Gastroesophageal sphincter (tissue), 3 donors: ENCODE results near the gene MYCBP2.

Experiments
- EP300 ChIP-seq: sonication (generic); formaldehyde crosslinking; IDR thresholded peaks from one replicate; pipeline ENCODE4 v1.6.1; 2017; ENCODE audit warnings: antibody characterized with exemption, mild to moderate bottlenecking
- POLR2A ChIP-seq, 2 donors: fragments of 450-650 bp; IDR thresholded peaks; one replicate each; pipeline ENCODE4 v1.6.1; 2017; ENCODE audit warnings: antibody characterized with exemption in 2 of 2, mild to moderate bottlenecking in 2 of 2, moderate library complexity in 1 of 2
- POLR2AphosphoS5 ChIP-seq: sonication (generic); formaldehyde crosslinking; IDR thresholded peaks from one replicate; pipeline ENCODE4 v1.6.1; 2017; ENCODE audit warnings: antibody characterized with exemption
- TF ChIP-seq, protein P1 (sequence below), 4 experiments: fragments of 200-600 bp in 2 of 4; fragments of 450-650 bp in 2 of 4; sonication (generic) in 1 of 4; IDR thresholded peaks; one replicate each; pipeline ENCODE4 v1.5.1; 2017 to 2019; ENCODE audit warnings: antibody characterized with exemption in 4 of 4, mild to moderate bottlenecking in 2 of 4, moderate library complexity in 2 of 4

DNA sequence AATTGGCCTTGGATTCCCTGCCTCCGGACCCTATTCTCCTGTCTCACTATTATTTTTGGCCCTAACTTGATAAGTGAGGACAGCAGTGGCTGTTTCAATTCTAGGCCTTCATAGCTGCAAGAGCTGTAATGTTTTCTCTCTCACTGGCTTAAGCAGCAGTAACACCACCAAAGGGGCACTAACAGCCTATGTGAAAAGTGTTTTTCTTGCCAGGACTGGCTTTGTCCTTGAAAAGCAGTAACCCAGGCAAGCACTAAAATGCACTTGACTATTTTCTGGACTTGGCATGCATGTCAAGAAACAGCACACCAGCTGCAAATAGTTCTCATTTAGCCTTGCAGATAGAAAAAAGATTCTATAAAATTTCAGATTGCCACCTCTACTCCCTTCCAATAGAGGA lies 290.6 kb downstream of the MYCBP2 start:
- no peak for TF ChIP-seq POLR2A (IDR thresholded peaks at IDR 0.05)
- TF ChIP-seq POLR2AphosphoS5 = no peak
- TF ChIP-seq, protein P1, sequence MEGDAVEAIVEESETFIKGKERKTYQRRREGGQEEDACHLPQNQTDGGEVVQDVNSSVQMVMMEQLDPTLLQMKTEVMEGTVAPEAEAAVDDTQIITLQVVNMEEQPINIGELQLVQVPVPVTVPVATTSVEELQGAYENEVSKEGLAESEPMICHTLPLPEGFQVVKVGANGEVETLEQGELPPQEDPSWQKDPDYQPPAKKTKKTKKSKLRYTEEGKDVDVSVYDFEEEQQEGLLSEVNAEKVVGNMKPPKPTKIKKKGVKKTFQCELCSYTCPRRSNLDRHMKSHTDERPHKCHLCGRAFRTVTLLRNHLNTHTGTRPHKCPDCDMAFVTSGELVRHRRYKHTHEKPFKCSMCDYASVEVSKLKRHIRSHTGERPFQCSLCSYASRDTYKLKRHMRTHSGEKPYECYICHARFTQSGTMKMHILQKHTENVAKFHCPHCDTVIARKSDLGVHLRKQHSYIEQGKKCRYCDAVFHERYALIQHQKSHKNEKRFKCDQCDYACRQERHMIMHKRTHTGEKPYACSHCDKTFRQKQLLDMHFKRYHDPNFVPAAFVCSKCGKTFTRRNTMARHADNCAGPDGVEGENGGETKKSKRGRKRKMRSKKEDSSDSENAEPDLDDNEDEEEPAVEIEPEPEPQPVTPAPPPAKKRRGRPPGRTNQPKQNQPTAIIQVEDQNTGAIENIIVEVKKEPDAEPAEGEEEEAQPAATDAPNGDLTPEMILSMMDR (IDR thresholded peaks at IDR 0.05) = no peak
- no peak for TF ChIP-seq EP300
